Smooth muscle cell (in vitro differentiated cells): Measurements from ENCODE around the gene SNX3. TPM values are rescaled to one million over a fixed set of nuclear protein-coding genes. Genes with fewer than 3 reads are reported as not detected.
A peak's percentile ranks its signal among the peaks of the same experiment; 100 is the strongest.
"Not testable (repeated sequence)": the region's sequence is repeated elsewhere in the genome, so short reads cannot be mapped to it uniquely, and the experiment has no call there.

Source experiments
- DNase-seq: peaks from one replicate; lab custom pipeline; 2025; ENCODE audit not compliant: unreplicated experiment; lab: John Stamatoyannopoulos, UW
- H2AFZ ChIP-seq: fragments of 200-600 bp; sonication (generic); 2 replicates; pipeline ENCODE4 v1.6.0; 2016; ENCODE audit warnings: antibody characterized with exemption, low read depth, mild to moderate bottlenecking
- H3F3A ChIP-seq: fragments of 200-600 bp; sonication (generic); 2 replicates; pipeline ENCODE4 v1.6.0; 2017; ENCODE audit warnings: antibody characterized with exemption, low read depth
- H3K27ac ChIP-seq: fragments of 200-600 bp; sonication (generic); 2 replicates; pipeline ENCODE4 v1.5.1; 2016; ENCODE audit warnings: low read depth, mild to moderate bottlenecking
- H3K27me3 ChIP-seq: fragments of 200-600 bp; sonication (generic); 2 replicates; pipeline ENCODE4 v1.6.1; 2016; ENCODE audit warnings: low read depth, mild to moderate bottlenecking
- H3K36me3 ChIP-seq: fragments of 200-600 bp; sonication (generic); 2 replicates; pipeline ENCODE4 v1.5.1; 2016; ENCODE audit warnings: low read depth
- H3K4me1 ChIP-seq: fragments of 200-600 bp; sonication (generic); 2 replicates; pipeline ENCODE4 v1.5.1; 2016; ENCODE audit warnings: low read depth
- H3K4me2 ChIP-seq: fragments of 200-600 bp; sonication (generic); 2 replicates; pipeline ENCODE4 v1.6.0; 2016; ENCODE audit warnings: mild to moderate bottlenecking
- H3K4me3 ChIP-seq: fragments of 200-600 bp; sonication (generic); 2 replicates; pipeline ENCODE4 v1.5.1; 2016; ENCODE audit warnings: mild to moderate bottlenecking
- H3K79me2 ChIP-seq: fragments of 200-600 bp; sonication (generic); 2 replicates; pipeline ENCODE4 v1.6.0; 2016; ENCODE audit warnings: low read depth, mild to moderate bottlenecking
- H3K9ac ChIP-seq: fragments of 200-600 bp; sonication (generic); 2 replicates; pipeline ENCODE4 v1.6.0; 2016; ENCODE audit warnings: low read depth
- H3K9me3 ChIP-seq: fragments of 200-600 bp; sonication (generic); replicated peaks from 2 replicates; pipeline ENCODE4 v1.5.1; 2016; ENCODE audit warnings: low read depth
- H4K20me1 ChIP-seq: fragments of 200-600 bp; sonication (generic); 2 replicates; pipeline ENCODE4 v1.6.0; 2016; ENCODE audit warnings: low read depth
- WGBS: methylation state at CpG from one replicate; pipeline ENCODE4 v1.1.7; 2016; ENCODE audit warnings: low lambda C conversion rate; 5-methylcytosine and 5-hydroxymethylcytosine counted together
- polyA plus RNA-seq: library from polyadenylated mRNA; unstranded; fragments of >200 nt; fragmentation: Nextera tagmentation; extraction: Ambion mirVana; gene quantifications from 2 replicates; pipeline ENCODE4 v1.2.1, GENCODE V29; 2016
- total RNA-seq: library from RNA; depleted of rRNA; stranded (reverse); fragments of >200 nt; gene quantifications from 2 replicates; pipeline ENCODE4 v1.2.3, GENCODE V29; 2014
- TF ChIP-seq, protein P1 (sequence below): fragments of 200-600 bp; sonication (generic); IDR thresholded peaks from 2 replicates; pipeline ENCODE4 v1.5.1; 2017; ENCODE audit warnings: borderline replicate concordance, mild to moderate bottlenecking, antibody characterized with exemption; ENCODE audit not compliant: insufficient read depth, poor library complexity, severe bottlenecking

SNX3 gene
- total and polyA plus RNA-seq, 2 experiments from 2014 or later = 229 to 299 TPM

- peak overlapping the region; percentile 68 for H3K4me3 ChIP-seq
- H3K79me2 ChIP-seq = peaks cover 16% of the 10 kb centered on the region
- H3K27ac ChIP-seq = peak overlapping the region; percentile 68
- H3K36me3 ChIP-seq = no peaks in the 10 kb centered on the region
- TF ChIP-seq, protein P1, sequence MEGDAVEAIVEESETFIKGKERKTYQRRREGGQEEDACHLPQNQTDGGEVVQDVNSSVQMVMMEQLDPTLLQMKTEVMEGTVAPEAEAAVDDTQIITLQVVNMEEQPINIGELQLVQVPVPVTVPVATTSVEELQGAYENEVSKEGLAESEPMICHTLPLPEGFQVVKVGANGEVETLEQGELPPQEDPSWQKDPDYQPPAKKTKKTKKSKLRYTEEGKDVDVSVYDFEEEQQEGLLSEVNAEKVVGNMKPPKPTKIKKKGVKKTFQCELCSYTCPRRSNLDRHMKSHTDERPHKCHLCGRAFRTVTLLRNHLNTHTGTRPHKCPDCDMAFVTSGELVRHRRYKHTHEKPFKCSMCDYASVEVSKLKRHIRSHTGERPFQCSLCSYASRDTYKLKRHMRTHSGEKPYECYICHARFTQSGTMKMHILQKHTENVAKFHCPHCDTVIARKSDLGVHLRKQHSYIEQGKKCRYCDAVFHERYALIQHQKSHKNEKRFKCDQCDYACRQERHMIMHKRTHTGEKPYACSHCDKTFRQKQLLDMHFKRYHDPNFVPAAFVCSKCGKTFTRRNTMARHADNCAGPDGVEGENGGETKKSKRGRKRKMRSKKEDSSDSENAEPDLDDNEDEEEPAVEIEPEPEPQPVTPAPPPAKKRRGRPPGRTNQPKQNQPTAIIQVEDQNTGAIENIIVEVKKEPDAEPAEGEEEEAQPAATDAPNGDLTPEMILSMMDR = no peak
- H3K4me1 ChIP-seq = peaks cover 14% of the 10 kb centered on the region
- peak overlapping the region; percentile 97 for H2AFZ ChIP-seq
- no peaks in the 10 kb centered on the region for H3F3A ChIP-seq
- H3K9me3 ChIP-seq = no peaks in the 10 kb centered on the region
- DNase-seq = no peak
- WGBS = 32% methylated on average over 16 of the region's 16 CpGs
- H3K4me2 ChIP-seq = peak overlapping the region; percentile 85
- peak overlapping the region; percentile 80 for H3K9ac ChIP-seq
- H3K27me3 ChIP-seq = no peaks in the 10 kb centered on the region
- no peaks in the 10 kb centered on the region for H4K20me1 ChIP-seq
Measured at GRCh38 chr6:108294297-108294726, 33.5 kb upstream of the SNX3 start.

- Histone ChIP-seq H3K79me2 (peaks cover 16% of the 10 kb centered on the region), H3K4me3 (peak overlapping the region; percentile 68), H3K4me2 (peak overlapping the region; percentile 85), H3K9ac (no peak overlapping the region), H3K9me3 (no peaks in the 10 kb centered on the region), H3K27ac (no peak overlapping the region), H3K27me3 (no peaks in the 10 kb centered on the region), H3K4me1 (peaks cover 14% of the 10 kb centered on the region), H3K36me3 (no peaks in the 10 kb centered on the region), H3F3A (no peaks in the 10 kb centered on the region), H2AFZ (peak overlapping the region; percentile 97), H4K20me1 (no peaks in the 10 kb centered on the region)
- TF ChIP-seq, protein P1 = no peak
- no peak for DNase-seq
- WGBS = 93% methylated on average over 18 of the region's 19 CpGs
Measured at GRCh38 chr6:108293527-108294296, 32.9 kb upstream of the SNX3 start.

DNA sequence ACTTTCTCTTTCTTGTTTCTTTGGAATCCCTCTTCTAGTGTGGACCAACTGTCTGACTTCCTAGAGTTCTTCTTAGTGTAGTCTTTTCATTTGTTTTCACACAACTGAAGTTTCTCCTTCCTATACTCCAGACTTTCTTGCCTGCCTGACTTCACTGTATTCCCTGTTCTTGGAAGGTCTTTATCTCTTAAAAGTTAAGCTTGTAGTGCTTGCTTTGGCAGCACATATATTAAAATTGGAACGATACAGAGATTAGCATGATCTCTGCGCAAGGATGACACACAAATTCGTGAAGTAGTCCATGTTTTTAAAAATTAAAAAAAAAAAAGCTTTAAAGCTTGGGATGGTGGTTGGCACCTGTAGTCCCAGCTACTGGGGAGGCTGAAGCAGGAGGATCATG, 31.7 kb upstream of the SNX3 start:
- not testable (repeated sequence) for H3K4me3 ChIP-seq, H3K9ac ChIP-seq, H3K4me2 ChIP-seq, H3K27ac ChIP-seq, H3F3A ChIP-seq, DNase-seq, H3K36me3 ChIP-seq, H3K9me3 ChIP-seq, H3K27me3 ChIP-seq, H2AFZ ChIP-seq, H4K20me1 ChIP-seq
- 91% methylated on average over 3 of the region's 3 CpGs for WGBS
- Histone ChIP-seq H3K79me2 (peaks cover 16% of the 10 kb centered on the region), H3K4me1 (peaks cover 14% of the 10 kb centered on the region)

DNA sequence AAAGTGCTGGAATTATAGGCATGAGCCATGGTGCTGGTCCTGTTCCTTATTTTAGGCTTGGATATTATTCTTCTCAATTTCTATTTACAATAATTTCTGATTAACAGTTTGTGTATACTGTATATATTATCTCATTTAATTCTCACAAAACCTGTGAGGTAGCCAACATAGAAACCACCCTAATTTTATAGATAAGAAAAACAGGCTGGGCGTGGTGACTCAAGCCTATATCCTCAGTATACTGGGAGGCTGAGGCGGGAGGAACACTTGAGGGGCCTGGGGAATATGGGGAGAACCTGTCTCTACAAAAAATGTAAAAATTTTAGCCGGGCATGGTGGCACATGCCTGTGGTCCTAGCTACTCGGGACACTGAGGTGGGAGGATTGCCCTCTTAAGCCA, 30.3 kb upstream of the SNX3 start:
- TF ChIP-seq, protein P1 = no peak
- no peak overlapping the region for H3K4me2 ChIP-seq
- H3K9me3 ChIP-seq = no peaks in the 10 kb centered on the region
- H3K36me3 ChIP-seq = no peaks in the 10 kb centered on the region
- no peak for DNase-seq
- peaks cover 12% of the 10 kb centered on the region for H3K79me2 ChIP-seq
- no peak overlapping the region for H2AFZ ChIP-seq
- H3F3A ChIP-seq = no peaks in the 10 kb centered on the region
- peaks cover 12% of the 10 kb centered on the region for H3K4me1 ChIP-seq
- no peaks in the 10 kb centered on the region for H4K20me1 ChIP-seq
- no peaks in the 10 kb centered on the region for H3K27me3 ChIP-seq
- WGBS = 93% methylated on average over 4 of the region's 4 CpGs
- no peak overlapping the region for H3K4me3 ChIP-seq
- no peak overlapping the region for H3K9ac ChIP-seq
- H3K27ac ChIP-seq = no peak overlapping the region
